HG02852 (cell line): Measurements from ENCODE around the gene MYO7A.

Experiments used
- ATAC-seq: cut with Tn5 transposase; IDR thresholded peaks from one replicate; pipeline ENCODE4 v1.9.1; 2021; ENCODE audit warnings: mild to moderate bottlenecking, moderate library complexity; ENCODE audit not compliant: unreplicated experiment

The MYO7A gene

DNA sequence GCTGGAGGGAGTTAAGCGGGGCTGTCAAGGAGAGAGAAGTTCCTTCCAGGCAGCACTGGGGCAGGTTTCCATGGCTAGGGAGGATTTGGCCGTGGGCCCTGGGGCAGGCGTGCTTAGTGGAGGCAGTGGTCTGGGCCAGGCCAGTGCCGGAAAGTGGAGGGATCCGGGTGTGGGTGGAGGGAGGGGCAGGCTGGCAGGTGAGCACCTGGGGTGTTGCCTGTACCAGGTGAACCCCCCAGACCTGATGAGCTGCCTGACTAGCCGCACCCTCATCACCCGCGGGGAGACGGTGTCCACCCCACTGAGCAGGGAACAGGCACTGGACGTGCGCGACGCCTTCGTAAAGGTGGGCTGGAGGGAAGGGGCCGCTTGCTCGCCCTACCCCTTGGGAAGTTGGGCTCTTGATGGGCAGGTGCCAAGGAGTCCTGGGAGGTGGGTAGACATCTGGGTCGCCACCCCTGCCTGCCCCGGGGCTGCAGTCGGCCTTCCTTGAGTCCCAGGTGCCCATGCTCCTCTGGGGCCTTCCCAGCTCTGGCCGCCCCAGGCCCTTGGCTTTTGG is 32.0 kb downstream of the MYO7A start:
- ATAC-seq: no peak

DNA sequence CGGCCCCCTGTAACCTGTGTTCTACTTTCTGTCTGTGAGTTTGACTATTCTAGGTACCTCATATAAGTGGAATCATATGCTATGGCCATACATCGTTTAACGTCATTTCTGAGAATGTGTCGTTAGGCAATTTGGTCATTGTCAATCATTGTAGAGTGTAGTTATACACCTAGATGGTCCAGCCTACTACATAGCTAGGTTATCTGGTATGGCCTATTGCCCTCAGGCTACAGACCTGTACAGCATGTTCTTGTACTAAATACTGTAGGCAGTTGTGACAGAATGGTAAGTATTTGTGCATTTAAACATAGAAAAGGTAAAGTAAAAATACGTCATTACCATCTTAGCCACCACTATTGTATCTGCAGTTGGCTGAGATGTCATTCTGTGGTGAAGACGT is 35.2 kb downstream of the MYO7A start:
- no peak for ATAC-seq

- ATAC-seq: no peak
These were observed 37.0 kb downstream of the MYO7A start for GRCh38 chr11:77165066-77165465.

DNA sequence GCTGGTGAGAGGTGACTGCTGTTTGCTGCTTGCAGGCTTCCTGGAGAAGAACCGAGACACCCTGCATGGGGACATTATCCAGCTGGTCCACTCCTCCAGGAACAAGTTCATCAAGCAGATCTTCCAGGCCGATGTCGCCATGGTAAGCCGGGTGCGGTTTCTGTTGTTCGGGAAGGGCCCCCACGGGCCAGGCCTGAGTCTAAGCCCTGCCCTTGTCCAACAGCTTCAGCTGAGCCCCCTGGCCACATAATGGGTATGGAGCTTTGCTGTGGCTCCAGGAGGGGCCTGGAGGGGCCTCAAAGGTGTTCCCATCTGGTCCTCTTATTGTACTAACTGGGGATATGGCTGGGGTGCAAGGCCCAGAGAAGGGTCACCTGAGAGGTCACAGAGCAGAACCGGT is 38.0 kb downstream of the MYO7A start:
- ATAC-seq: no peak

- no peak for ATAC-seq
These were observed 39.1 kb downstream of the MYO7A start for GRCh38 chr11:77167111-77167626.

- ATAC-seq: no peak
These were observed 39.7 kb downstream of the MYO7A start for GRCh38 chr11:77167791-77168190.

DNA sequence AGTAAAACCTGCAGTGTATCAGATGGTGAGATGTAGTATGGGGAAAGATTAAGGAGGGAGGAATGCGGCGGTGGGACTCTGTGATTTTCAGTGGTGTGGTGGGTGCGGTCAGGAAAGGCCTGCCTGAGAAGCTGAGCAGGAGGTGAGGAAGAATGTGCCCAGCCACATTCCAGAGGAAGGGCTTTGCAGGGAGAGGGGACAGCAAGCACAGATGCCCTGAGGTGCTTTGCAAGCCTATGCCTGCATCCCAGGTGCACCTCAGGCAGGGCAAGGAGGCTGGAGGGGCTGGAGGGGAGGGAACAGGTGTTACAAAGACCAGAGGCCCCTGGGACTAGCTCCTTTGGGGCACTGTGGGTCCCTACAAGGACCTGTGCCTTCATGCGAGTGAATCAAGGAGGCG is 42.1 kb downstream of the MYO7A start:
- ATAC-seq: no peak

DNA sequence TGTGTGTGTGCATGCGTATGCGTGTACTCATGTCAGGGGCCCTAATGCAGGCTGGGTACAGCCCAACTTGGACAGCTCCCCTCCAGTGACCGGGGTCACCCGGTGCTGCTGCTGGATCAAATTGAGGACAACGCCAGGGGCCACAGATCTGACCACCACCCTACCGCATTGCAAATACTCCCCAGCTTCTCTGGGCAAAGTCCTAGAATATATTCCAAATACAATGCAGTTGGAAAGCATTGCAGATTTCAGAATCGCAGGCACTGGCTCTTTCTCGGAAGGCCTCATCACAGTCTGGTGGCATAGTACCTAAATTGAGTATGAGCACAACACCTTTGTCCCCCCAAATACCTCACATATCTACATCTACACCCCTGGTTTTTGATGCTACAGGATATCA is 43.2 kb downstream of the MYO7A start:
- ATAC-seq: no peak

- no peak for ATAC-seq
These were observed 44.0 kb downstream of the MYO7A start for GRCh38 chr11:77171885-77172665.

DNA sequence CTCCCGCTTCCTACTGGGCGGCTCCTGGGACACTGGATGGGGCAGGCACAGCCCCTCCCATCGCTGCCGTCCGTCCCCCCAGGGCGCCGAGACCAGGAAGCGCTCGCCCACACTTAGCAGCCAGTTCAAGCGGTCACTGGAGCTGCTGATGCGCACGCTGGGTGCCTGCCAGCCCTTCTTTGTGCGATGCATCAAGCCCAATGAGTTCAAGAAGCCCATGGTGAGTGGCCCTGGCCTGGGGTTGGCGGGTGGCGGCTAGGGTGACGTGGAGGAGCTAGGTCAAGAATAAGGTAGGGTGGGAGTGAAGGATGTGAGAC is 44.6 kb downstream of the MYO7A start:
- ATAC-seq: no peak

DNA sequence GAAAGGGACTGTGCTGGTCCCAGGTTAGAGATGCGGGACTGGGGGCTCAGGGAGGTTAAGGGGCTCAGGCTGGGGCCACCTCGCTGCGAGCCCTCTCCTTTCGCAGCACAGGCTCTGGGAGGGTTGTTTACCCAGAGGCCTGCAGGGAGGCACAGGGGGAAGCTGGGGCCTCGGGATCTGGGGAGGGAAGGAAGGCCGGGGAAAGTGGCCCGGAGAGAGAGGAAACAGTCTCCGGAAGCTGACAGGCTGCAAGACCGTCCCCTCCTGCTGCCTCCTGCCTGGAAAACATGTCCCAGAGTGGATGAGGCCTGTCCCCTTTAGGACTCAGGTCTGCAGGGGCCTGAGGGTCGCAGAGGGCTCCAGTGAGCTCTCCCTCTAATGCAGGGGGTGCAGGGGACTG is 45.4 kb downstream of the MYO7A start:
- no peak for ATAC-seq

GRCh38 chr11:77174559-77174958 is 46.5 kb downstream of the MYO7A start:
- ATAC-seq: no peak

DNA sequence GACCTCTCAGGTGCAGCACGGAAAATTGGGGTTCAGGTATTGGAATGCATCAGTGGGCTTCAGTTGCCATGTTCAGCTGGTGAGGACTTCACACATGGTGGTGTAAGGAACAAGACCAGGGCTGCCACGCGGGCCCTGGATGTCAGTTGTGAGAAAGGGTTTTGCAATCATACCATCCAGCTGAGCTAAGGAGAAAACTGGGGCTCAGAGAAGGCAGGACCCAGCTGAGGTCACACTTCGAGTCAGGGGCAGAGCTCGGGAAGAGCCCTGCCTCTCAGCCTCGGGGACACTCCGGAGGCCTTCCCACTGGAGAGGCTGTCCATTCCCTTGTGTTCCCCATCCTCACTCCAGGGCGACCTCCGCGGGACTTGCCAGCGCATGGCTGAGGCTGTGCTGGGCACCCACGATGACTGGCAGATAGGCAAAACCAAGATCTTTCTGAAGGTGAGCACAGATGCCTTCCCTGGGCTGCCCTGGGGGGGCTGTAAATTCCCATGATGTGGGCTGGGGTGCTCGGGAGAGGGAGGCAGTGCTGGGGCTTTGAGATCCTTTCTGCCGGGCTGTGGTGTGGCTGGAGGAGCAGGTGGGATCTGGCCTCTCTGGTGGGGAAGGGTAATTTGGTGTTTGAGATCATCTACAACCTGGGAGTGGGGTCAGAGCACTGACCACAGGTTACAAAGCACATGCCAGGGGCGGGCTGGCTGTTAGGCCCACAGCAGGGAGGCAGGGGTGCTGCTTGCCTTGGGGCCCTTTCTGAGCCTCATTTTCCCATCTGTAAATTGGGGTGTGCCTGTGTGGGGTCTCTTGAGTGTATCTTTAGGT is 47.2 kb downstream of the MYO7A start:
- no peak for ATAC-seq

DNA sequence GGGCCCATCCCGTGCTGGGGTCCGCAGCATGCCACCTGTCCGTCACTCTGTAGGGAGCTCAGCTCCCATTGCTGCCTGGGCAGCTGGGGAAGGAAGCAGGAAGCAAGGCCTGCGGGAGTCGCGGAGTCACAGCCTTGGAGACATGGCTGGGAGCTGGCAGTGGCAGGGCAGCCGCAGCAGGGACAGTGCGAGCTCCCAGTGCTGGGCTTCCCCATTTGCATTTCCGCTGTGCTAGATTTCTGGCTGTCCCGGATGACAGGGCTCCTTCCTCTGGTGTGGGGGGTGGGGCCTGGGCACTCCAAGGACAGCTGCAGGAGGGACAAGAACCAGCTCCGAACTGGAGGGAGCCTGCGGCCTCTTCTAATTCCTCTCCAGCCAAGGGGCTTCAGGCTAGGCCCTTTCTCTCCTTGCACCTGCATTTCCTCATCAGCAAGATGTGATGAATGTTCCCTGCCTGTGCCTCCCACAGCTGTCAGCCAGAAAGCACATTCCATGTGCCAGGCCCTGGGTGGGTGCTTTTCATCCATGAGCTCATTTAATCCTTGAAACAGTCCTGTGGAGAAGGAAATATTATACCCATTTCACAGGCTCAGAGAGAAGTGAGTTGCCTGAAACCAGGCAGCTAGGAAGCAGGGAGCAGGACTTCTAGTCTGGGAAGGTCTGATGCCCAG is 48.0 kb downstream of the MYO7A start:
- no peak for ATAC-seq

DNA sequence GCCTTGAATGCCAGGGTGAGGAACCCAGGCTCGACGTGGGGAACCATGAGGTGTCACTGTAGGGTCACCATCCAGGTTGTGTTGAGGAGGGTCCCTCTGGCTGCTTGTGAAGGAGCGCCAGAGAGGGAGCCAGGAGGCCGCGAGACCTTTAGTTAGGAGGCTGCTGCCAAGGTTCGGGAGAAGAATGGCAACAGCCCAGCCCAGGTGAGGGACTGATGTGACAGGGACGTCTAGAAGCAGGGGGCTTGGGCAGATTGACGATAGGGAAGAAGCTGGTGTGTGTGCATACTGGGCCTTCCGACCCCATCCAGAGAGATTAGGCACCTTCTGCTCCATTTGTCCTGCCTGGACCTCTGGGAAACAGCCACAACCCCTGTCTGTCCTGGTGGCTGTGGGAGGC is 49.0 kb downstream of the MYO7A start:
- ATAC-seq: no peak

GRCh38 chr11:77178150-77178549 is 50.1 kb downstream of the MYO7A start:
- no peak for ATAC-seq

DNA sequence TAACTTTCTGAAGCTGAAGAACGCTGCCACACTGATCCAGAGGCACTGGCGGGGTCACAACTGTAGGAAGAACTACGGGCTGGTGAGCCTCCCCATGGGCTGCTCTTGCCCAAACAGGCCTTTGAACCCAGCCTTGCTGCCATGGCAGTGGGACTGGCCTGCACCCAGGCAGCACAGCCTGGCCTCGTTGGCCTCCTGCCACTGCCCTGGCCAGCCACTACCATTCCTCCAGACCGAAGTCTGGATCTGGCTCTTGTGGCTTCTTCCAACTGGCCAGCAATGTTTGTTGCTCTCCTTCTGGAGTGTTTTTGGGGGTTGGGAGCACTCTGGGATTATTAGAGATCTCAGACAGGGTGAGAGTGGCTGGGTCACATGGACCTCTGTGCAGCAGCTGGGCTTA is 51.0 kb downstream of the MYO7A start:
- ATAC-seq: no peak

GRCh38 chr11:77179681-77180080 is 51.6 kb downstream of the MYO7A start:
- ATAC-seq: no peak

GRCh38 chr11:77180346-77180745 is 52.3 kb downstream of the MYO7A start:
- ATAC-seq: no peak

- ATAC-seq: no peak
These were observed 53.2 kb downstream of the MYO7A start for GRCh38 chr11:77181226-77181625.

GRCh38 chr11:77181799-77182541 is 53.9 kb downstream of the MYO7A start:
- no peak for ATAC-seq
